Adipocyte (in vitro differentiated cells): ENCODE measurements around the gene PCOLCE2.

Experiments
- DNase-seq: peaks from one replicate; pipeline ENCODE4 v3.0.0-alpha.2; 2015; ENCODE audit warnings: low read depth
- H3K27me3 ChIP-seq: replicated peaks from 2 replicates; pipeline ENCODE4 v1.7.0; 2013; ENCODE audit warnings: mild to moderate bottlenecking, low read length, moderate library complexity; ENCODE audit not compliant: control insufficient read depth, insufficient read depth
- H3K36me3 ChIP-seq: 2 replicates; pipeline ENCODE4 v1.7.0; 2013; ENCODE audit warnings: low read length, mild to moderate bottlenecking, moderate library complexity; ENCODE audit not compliant: control insufficient read depth, insufficient read depth, severe bottlenecking
- H3K4me1 ChIP-seq: 2 replicates; pipeline ENCODE4 v1.7.0; 2013; ENCODE audit warnings: mild to moderate bottlenecking, low read length, moderate library complexity; ENCODE audit not compliant: control insufficient read depth, insufficient read depth
- H3K4me3 ChIP-seq: 2 replicates; pipeline ENCODE4 v1.7.0; 2013; ENCODE audit warnings: mild to moderate bottlenecking, low read length, moderate library complexity
- H3K9ac ChIP-seq: 2 replicates; pipeline ENCODE4 v1.7.0; 2013; ENCODE audit warnings: mild to moderate bottlenecking, low read length, moderate library complexity
- H3K9me3 ChIP-seq: 2 replicates; pipeline ENCODE4 v1.7.0; 2013; ENCODE audit warnings: mild to moderate bottlenecking, low read length, moderate library complexity; ENCODE audit not compliant: control insufficient read depth

The PCOLCE2 gene

DNA sequence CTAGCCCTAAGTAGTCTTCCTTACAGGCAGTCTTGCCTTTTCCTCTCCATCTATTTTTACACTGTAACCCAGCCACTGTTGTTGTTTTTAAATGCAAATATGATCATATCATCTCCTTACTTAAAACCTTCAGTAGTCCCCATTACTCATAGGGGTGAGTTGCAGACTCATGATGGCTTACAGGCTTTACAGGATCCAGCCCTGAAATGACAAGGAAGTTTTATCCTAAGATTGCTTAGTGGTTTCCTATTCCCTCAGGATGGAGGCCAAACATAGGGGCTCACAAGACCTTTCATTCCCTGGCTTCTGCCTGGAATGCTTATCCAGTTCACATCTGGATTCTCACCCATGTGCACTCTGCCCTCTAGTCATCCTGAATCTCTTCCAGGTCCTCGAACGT lies 27.7 kb upstream of the PCOLCE2 start:
- DNase-seq: no peak
- Histone ChIP-seq H3K9ac (no peak overlapping the region), H3K9me3 (no peaks in the 10 kb centered on the region), H3K27me3 (no peaks in the 10 kb centered on the region), H3K4me1 (peaks cover 37% of the 10 kb centered on the region), H3K36me3 (no peaks in the 10 kb centered on the region), H3K4me3 (no peak overlapping the region)

DNA sequence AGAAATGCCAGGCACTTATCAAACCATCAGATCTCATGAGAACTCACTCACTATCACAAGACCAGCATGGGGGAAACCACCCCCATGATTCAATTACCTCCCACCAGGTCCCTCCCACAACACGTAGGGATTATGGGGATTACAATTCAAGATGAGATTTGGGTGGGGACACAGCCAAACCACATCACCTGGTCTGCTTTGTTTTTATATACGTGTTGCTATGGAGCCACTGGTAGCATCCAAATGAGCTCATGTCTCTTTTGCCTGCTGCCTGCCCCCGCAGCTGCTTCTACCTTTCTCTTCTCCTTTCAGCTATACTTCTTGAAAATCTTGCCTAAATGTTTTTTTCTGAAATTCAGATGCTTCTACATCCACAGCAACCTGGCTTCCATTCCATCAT lies 26.8 kb upstream of the PCOLCE2 start:
- peaks cover 40% of the 10 kb centered on the region for H3K4me1 ChIP-seq
- H3K27me3 ChIP-seq: no peaks in the 10 kb centered on the region
- no peak overlapping the region for H3K4me3 ChIP-seq
- no peak overlapping the region for H3K9ac ChIP-seq
- DNase-seq: no peak
- H3K36me3 ChIP-seq: no peaks in the 10 kb centered on the region
- no peaks in the 10 kb centered on the region for H3K9me3 ChIP-seq

DNA sequence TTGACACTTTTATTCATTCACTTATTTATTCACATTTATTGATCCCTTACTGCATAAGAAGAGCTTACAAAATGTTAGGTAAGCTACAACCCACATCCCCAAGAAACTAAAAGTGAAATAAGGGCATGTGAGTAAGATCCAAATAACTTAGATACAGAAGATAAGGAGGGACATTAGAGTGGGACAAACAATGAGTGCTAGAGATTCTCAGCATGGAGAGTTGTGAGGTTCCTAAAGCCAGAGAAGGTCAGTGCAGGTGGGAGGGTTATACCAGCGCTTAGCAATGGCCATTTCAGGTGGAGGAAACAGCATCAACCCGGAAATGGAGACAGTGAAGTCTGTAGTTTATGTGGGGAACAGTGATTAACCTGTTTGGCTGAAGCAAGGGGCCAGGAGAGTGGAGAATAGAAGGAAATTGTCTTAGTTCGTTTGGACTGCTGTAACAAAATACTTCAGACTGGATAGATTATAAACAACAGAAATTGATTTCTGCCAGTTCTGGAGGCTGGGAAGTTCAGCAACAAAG lies 25.5 kb upstream of the PCOLCE2 start:
- H3K36me3 ChIP-seq: no peaks in the 10 kb centered on the region
- no peak overlapping the region for H3K9ac ChIP-seq
- H3K27me3 ChIP-seq: no peaks in the 10 kb centered on the region
- DNase-seq: no peak
- H3K4me1 ChIP-seq: peaks cover 40% of the 10 kb centered on the region
- no peak overlapping the region for H3K4me3 ChIP-seq
- no peaks in the 10 kb centered on the region for H3K9me3 ChIP-seq

DNA sequence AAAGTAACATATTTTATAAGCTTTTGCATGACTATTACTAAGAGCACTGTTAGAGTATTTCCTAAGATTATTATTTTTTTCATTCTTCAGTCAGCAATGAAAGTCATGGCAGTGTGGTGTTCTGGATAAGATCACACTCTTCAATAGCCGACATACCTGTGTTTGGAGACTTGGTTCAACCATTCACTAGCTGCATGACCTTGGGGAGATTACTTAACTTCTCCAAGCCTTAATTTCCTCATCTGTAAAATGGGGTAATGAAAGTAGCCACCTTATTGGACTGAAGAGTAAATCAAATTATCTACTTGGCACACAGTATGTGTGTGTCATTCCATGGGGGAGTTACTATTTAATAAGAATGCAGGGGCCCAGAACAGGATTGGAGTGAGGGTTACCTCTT lies 24.5 kb upstream of the PCOLCE2 start:
- Histone ChIP-seq H3K9ac (peak overlapping the region; percentile 78), H3K27me3 (no peaks in the 10 kb centered on the region), H3K4me3 (peak overlapping the region; percentile 49), H3K9me3 (no peaks in the 10 kb centered on the region), H3K36me3 (no peaks in the 10 kb centered on the region), H3K4me1 (peaks cover 40% of the 10 kb centered on the region)
- DNase-seq: no peak

DNA sequence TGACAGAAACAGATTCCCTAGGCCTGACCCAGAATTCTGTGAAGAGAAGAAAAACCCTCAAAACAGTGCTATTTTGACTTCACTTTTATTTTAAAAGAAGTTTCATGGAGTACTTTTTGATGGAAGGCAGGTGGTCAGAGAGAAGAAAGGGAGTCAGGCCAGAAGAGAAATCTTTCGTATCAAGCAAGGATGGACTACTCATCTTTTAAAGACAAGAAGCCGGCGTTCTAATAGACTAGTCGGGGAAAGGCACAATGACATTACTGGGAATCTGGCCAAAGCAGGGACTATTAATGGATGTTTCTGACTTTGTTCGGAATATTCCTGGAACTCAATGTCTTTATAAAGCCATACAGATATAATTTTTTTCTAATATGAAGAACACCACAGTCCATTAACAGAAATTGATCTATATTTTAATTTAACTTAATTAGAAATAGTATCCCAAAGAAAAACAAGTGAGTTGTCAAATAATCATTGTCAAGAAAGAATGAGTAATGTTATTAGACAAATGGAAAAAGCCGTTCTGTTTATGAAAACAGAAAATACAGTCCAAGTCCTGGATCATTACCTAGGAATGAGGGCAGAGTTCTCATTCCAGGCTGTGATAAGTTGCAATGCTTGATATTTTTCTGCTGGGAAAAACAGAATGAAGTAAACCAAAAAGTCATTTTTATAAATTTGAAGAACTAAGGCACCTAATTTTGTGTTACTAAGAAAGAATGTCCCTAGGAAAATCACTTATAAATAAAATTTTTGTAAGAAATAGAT lies 23.7 kb upstream of the PCOLCE2 start:
- H3K4me1 ChIP-seq: peaks cover 40% of the 10 kb centered on the region

DNA sequence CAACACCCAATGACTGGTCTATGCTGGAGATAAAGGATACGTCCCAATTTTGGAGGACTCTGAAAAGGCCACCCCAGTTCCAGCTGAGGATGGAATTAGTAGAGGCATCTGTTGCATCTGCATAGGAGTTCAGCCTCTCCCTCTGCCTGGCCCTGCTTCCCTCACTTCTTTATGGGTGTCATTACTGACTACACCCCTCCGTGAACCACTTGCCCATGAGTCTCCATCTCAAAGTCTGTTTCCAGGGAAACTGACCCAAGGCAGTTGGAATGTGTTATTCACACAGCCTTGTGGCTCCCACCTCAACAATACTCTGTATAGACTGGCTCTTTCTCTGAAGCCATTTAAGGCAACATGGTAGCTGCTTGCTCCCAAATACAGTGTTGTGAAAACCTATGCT lies 21.4 kb upstream of the PCOLCE2 start:
- DNase-seq: no peak
- Histone ChIP-seq H3K4me3 (no peak overlapping the region), H3K4me1 (peaks cover 30% of the 10 kb centered on the region), H3K9me3 (no peaks in the 10 kb centered on the region), H3K36me3 (no peaks in the 10 kb centered on the region), H3K27me3 (no peaks in the 10 kb centered on the region), H3K9ac (no peak overlapping the region)

More for the DNA sequence above, 23.7 kb upstream of the PCOLCE2 start:
- Histone ChIP-seq H3K9me3 (no peaks in the 10 kb centered on the region), H3K4me3 (peak overlapping the region; percentile 49), H3K27me3 (no peaks in the 10 kb centered on the region), H3K36me3 (no peaks in the 10 kb centered on the region), H3K9ac (peak overlapping the region; percentile 78)
- peak; percentile 12 for DNase-seq

DNA sequence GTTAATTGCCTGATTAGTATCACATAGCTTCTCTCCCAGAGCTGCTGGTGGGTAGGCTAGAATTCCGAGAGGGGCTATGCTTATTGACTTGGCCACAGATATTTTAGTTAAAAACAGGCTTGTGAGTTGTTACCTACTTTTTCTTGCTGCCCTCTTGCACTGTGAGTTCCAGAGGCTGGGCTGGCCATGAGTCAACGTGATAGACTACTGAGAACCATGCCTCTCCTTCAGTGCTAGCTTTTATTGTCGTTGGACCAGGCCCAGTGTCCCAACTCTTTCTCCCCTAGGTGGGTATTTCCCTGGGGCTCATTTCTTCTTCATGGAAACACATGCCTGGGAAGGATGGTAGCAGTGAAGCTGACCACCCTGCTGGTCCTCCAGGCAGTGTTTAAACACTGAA lies 20.4 kb upstream of the PCOLCE2 start:
- H3K9ac ChIP-seq: no peak overlapping the region
- H3K4me3 ChIP-seq: no peak overlapping the region
- peaks cover 36% of the 10 kb centered on the region for H3K4me1 ChIP-seq
- H3K36me3 ChIP-seq: no peaks in the 10 kb centered on the region
- no peaks in the 10 kb centered on the region for H3K9me3 ChIP-seq
- H3K27me3 ChIP-seq: no peaks in the 10 kb centered on the region
- DNase-seq: no peak

DNA sequence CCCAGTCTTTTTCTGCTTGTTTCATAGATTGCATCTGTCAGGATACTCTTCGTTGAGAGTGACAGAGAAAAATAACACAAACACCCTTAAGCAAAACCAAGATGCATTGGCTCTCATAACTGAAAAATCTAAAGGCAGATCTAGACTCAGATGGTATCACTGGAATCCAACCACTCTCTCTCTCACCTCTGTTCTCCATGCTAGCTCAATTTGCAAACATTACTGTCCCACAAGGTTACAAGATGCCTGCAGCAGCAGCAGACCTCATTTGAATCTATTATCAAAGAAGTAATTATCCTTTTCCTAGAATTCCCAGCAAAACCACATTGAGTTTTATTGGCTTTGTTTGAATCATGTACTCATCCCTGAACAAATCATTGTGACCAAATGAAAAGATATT lies 19.1 kb upstream of the PCOLCE2 start:
- no peak overlapping the region for H3K9ac ChIP-seq
- DNase-seq: no peak
- peaks cover 25% of the 10 kb centered on the region for H3K4me1 ChIP-seq
- H3K4me3 ChIP-seq: no peak overlapping the region
- H3K27me3 ChIP-seq: no peaks in the 10 kb centered on the region
- H3K36me3 ChIP-seq: no peaks in the 10 kb centered on the region
- no peaks in the 10 kb centered on the region for H3K9me3 ChIP-seq

DNA sequence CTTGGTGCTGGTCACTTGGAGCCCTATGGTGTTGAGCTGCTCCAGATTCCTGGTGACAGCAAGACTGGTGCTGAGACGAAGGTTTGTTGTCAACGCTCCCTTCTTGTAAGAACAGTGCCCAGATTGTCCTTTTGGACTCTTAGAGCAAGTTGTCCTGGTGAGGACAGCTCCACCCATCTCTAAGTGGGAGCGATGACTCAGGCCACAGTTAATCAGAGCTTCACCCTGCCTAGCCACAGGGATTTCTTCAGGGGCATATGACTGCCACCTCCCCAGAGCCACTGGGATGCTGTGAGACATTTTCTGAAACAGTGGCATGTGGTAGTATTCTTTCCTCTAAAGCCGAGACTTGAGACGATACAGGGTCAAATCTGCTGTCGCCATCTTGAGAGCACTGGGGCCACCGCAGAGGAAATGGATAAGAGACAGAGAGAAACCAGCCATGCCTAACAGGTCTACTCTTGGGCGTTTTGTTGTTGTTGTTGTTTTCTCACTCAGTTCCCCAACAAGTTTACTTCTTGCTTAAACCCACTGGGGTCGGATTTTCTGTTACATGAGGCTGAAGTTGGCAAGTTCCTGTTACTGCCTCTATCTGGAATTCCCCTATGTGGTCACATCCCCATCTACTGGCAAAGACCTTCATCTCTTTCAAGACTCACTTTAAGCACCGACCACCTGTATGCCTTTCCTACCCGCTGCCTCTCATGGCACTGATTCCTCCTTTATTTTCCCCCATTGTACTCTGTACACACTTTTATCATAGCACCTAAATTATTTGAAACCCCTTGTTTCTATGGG lies 16.0 kb upstream of the PCOLCE2 start:
- no peak overlapping the region for H3K9ac ChIP-seq

DNA sequence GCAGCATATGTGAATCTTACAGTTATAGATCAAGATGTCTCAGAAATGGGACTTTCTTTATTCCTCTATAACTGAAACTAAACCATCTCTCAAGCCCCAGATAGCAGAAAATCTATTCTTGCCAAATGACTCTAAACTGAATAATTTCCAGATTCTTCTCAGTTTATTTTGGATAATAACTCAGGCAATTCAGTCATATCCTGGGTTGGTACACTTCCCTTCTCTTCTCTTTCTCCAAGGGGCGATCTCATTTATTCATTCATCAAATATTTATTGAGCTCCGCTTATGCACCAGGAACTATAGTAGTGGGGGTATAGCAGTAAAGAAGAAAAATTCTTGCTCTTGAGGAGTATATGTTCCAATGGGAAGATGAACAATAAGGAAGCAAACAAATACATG lies 13.5 kb upstream of the PCOLCE2 start:
- no peaks in the 10 kb centered on the region for H3K9me3 ChIP-seq
- H3K9ac ChIP-seq: no peak overlapping the region
- no peaks in the 10 kb centered on the region for H3K36me3 ChIP-seq
- H3K27me3 ChIP-seq: no peaks in the 10 kb centered on the region
- H3K4me3 ChIP-seq: peak overlapping the region; percentile 54
- no peak for DNase-seq
- H3K4me1 ChIP-seq: peaks cover 8% of the 10 kb centered on the region

More for the DNA sequence above, 16.0 kb upstream of the PCOLCE2 start:
- Histone ChIP-seq H3K27me3 (no peaks in the 10 kb centered on the region), H3K4me3 (no peak overlapping the region), H3K36me3 (no peaks in the 10 kb centered on the region), H3K9me3 (no peaks in the 10 kb centered on the region), H3K4me1 (peaks cover 8% of the 10 kb centered on the region)
- DNase-seq: no peak

DNA sequence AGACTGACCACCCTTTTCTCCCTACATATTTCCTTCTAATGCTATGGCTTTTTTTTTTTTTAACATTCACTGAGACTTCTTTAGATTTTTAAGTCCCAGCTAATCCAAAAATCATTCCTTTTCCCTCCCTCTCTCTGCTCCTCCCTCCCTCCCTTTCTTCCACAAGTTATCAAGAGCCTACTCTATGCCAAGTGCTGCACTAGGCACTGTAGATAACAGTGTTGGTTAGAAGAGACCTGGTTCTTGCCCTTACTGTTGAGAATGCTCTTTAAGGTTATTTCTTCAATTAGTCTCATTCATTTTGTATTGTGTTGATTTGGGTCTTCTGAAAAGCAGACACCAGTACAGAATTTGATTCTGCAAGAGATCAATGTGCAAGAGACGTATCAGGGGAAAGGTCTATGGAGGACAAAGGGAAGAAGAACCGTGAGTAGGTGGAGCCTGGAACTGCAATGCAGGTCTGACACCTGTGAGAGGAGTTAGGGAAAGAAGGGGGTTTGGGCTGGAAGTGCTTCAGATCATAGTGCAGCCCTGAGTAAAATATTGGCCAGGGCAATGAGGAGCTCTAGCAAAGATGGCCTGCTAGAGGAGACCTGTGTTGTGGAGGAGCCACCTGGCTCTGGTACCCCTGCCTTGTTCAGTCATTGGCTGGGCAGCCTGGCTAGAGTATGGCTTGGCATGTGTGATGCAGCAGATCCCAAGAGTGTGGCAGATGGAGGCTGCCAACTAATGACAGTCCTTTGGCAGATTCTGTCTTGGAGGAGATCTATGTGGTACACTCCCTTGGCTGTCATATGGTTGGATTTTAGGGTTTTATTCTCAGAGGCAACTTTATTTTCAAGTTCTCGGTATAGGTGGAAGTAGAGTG lies 9.7 kb upstream of the PCOLCE2 start:
- Histone ChIP-seq H3K9me3 (no peaks in the 10 kb centered on the region), H3K4me1 (peaks cover 13% of the 10 kb centered on the region), H3K27me3 (no peaks in the 10 kb centered on the region), H3K9ac (no peak overlapping the region), H3K4me3 (no peak overlapping the region), H3K36me3 (no peaks in the 10 kb centered on the region)
- DNase-seq: no peak
